SJCRH30 (cell line): Measurements from ENCODE around the gene ANTKMT. TPM values are rescaled to one million over a fixed set of nuclear protein-coding genes. Genes with fewer than 3 reads are reported as not detected.

Experiments used
- DNase-seq, 2 experiments: peaks; one replicate each; pipeline ENCODE4 v3.0.0-alpha.2; 2015 to 2020
- H3K27ac ChIP-seq: fragments of 250-450 bp; sonication (Bioruptor Pico); 2 replicates; pipeline ENCODE4 v1.5.1; 2020; ENCODE audit warnings: mild to moderate bottlenecking, moderate library complexity
- H3K27me3 ChIP-seq: fragments of 250-450 bp; sonication (Bioruptor Pico); 2 replicates; pipeline ENCODE4 v1.5.1; 2020; ENCODE audit warnings: mild to moderate bottlenecking, moderate library complexity
- H3K36me3 ChIP-seq: fragments of 250-450 bp; sonication (Bioruptor Pico); 2 replicates; pipeline ENCODE4 v1.5.1; 2020; ENCODE audit warnings: mild to moderate bottlenecking, moderate library complexity
- H3K4me1 ChIP-seq: fragments of 250-450 bp; sonication (Bioruptor Pico); 2 replicates; pipeline ENCODE4 v1.5.1; 2020; ENCODE audit warnings: mild to moderate bottlenecking, moderate library complexity
- H3K4me3 ChIP-seq: fragments of 250-450 bp; sonication (Bioruptor Pico); 2 replicates; pipeline ENCODE4 v1.5.1; 2020; ENCODE audit warnings: mild to moderate bottlenecking, moderate library complexity
- H3K9me3 ChIP-seq: fragments of 250-450 bp; sonication (Bioruptor Pico); replicated peaks from 2 replicates; pipeline ENCODE4 v1.5.1; 2020; ENCODE audit warnings: mild to moderate bottlenecking, moderate library complexity
- total RNA-seq: library from RNA; depleted of rRNA; stranded (reverse); fragments of >200 nt; shearing (Covaris generic); gene quantifications from 2 replicates; pipeline ENCODE4 v1.2.3, GENCODE V29; 2014

Gene ANTKMT
- total RNA-seq, 1 experiment from 2014 or later = 11.7 TPM

DNA sequence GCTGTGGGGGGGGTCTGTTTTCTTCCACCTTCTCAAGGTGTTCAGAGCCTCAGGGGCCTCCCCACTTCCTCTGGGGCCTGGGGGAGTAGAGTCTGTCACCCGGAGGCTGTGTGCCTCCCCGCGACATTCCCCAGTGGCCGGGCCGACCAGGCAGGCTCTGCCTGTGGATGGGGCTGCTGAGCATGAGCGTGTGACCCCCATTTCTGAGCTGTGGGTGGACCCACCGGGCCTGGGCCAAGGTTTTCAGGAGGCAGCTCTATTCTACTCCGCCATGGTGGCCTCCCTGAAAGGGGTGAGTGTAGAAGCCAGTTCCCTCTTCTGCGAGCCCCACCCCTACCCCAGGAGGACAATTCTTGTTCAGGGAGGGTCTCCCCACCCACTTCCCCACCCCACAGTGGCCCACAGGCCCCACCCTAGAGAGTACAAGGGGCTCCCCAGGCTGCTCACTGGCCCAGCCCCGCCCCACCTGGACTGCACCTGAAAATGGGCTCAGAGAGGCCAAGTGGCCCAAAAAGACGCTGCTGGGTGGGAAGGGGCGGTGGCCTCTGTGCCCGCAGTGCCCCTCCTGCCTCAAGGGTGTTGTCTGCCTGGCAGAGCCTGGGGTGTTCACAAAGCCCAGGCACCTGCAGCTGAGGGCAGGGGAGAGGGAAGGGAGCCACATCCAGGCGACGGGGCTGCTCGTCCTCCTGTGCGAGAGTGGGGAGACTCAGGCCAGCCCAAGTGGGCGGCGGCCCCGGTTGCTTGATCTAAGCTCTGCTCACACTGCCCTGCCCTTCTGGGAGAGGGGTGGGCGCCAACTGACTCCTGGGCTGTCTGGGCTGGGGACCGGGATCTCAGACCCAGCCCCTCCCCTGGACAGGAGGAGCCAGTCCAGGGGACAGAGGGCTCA is 40.9 kb downstream of the ANTKMT start:
- H3K36me3 ChIP-seq = no peaks in the 10 kb centered on the region
- H3K9me3 ChIP-seq = no peaks in the 10 kb centered on the region
- no peak overlapping the region for H3K27ac ChIP-seq
- no peaks in the 10 kb centered on the region for H3K4me1 ChIP-seq
- H3K4me3 ChIP-seq = no peak overlapping the region
- peaks cover 29% of the 10 kb centered on the region for H3K27me3 ChIP-seq
- no peak for DNase-seq

DNA sequence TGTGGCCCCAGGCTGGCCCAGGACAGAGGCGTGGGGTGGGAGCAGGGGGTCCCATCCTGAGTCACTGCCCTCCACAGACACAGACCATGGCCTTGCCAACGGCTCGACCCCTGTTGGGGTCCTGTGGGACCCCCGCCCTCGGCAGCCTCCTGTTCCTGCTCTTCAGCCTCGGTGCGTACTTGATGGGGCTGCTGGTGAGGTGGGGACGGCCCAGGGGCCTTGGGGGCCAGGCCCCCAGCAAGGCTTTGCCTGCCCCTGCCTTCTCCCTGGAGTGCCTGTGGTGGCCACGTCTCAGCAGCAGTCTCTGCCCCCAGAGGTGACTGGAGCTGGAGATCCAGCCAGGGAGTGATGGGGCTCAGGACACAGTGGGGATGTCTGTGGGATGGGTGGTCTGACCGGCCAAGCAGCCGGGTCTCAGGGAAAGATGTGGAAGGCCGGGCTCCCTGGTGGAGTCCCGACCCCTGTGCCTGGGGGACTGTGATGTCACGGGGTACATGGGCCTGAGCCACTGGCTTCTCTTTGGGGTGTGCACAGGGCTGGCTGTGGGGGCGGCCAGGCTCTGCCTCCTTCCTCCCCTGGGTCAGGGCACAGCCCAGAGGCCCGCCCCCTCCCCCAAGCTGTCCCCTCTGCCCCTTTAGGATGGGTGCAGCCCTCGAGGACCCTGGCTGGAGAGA is 41.8 kb downstream of the ANTKMT start:
- Histone ChIP-seq H3K36me3 (no peaks in the 10 kb centered on the region), H3K27me3 (peaks cover 29% of the 10 kb centered on the region), H3K9me3 (no peaks in the 10 kb centered on the region), H3K4me3 (no peak overlapping the region), H3K4me1 (no peaks in the 10 kb centered on the region), H3K27ac (no peak overlapping the region)
- no peak for DNase-seq

DNA sequence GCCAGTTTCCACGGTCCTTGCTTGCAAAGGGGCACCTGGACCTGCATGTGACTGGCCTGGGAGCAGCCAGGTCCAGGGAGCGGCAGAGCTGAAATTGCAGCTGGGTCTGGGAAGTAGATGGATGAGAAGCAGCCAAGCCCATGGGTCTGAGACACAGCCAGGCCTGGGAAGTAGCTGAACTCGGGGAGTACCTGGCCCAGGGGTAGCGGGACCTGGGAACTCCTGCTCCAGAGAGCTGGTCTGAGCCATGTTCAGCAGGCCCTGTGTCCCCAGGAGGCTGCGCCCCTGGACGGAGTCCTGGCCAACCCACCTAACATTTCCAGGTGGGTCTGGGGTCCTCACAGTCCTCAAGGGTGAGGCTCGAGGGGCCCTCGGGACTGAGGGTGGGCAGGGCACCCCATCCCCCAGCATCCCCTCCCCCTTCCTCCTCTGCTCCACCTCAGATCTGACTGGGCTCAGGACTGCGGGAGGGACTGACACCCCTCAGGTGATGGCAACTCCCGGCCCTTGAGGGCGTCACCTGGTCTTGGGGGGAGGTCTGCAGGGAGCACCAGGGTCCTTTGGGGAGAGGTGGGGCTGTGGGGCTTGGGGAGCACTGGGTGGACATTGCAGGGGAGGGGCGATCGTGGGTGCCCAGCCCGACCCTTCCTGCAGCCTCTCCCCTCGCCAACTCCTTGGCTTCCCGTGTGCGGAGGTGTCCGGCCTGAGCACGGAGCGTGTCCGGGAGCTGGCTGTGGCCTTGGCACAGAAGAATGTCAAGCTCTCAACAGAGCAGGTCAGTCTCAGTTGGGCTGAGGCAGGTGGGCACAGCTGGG is 42.6 kb downstream of the ANTKMT start:
- Histone ChIP-seq H3K4me1 (no peaks in the 10 kb centered on the region), H3K27ac (no peak overlapping the region), H3K36me3 (no peaks in the 10 kb centered on the region), H3K27me3 (peaks cover 29% of the 10 kb centered on the region), H3K9me3 (no peaks in the 10 kb centered on the region), H3K4me3 (no peak overlapping the region)
- DNase-seq = no peak

DNA sequence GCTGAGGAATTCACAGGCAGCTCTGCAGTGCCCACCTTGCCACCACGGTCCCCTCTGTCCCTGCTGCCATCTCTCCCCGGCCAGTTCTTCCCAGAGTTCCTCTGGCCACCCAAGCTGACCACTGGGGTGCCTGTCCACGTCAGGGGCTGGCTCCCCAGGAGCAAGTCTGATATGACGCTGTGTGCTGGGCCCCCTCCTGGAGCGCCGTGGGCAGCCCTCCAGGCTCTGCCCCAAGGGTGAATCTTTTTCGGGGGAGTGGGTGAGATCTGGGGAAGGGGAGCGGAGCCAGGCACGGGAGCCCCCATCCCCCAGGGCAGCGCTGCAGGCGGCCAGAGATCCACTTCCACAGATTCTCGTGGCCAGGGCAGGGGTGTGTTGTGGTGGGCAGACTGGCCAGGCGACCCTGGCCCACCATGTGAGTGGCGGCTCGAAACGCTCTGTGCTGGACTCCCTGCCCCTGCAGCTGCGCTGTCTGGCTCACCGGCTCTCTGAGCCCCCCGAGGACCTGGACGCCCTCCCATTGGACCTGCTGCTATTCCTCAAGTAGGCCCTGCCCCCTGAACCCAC is 43.3 kb downstream of the ANTKMT start:
- Histone ChIP-seq H3K27ac (no peak overlapping the region), H3K4me3 (no peak overlapping the region), H3K27me3 (peaks cover 29% of the 10 kb centered on the region), H3K9me3 (no peaks in the 10 kb centered on the region), H3K4me1 (no peaks in the 10 kb centered on the region), H3K36me3 (no peaks in the 10 kb centered on the region)
- no peak for DNase-seq

DNA sequence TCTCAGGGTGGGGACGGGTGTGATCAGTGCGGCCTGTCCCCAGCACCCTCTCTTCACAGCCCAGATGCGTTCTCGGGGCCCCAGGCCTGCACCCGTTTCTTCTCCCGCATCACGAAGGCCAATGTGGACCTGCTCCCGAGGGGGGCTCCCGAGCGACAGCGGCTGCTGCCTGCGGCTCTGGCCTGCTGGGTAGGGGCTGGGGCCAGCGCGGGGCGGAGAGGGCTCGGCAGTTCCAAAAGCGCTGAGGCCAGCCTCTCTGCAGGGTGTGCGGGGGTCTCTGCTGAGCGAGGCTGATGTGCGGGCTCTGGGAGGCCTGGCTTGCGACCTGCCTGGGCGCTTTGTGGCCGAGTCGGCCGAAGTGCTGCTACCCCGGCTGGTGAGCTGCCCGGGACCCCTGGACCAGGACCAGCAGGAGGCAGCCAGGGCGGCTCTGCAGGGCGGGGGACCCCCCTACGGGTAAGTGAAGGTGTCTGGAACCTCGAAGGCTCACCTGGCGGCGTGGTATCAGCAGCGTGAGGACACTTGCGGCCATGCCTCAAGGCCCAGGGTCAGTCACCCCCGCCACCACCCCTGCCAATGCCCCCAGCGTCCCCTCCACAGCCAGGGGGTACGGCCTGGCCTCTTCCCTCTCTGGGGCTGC is 44.0 kb downstream of the ANTKMT start:
- DNase-seq = no peak
- H3K27me3 ChIP-seq = peaks cover 27% of the 10 kb centered on the region

DNA sequence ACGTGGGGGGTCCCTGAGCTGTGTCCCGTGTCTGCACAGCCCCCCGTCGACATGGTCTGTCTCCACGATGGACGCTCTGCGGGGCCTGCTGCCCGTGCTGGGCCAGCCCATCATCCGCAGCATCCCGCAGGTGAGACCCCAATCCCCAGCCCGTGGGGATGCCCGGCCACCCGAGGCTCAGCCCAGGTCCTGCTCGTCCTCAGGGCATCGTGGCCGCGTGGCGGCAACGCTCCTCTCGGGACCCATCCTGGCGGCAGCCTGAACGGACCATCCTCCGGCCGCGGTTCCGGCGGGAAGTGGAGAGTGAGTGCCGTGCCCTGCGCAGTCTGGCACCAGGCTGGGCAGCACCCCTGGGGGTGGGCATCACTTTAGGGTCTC is 44.5 kb downstream of the ANTKMT start:
- Histone ChIP-seq H3K4me3 (no peak overlapping the region), H3K36me3 (no peaks in the 10 kb centered on the region), H3K4me1 (no peaks in the 10 kb centered on the region), H3K27ac (no peak overlapping the region), H3K27me3 (peaks cover 24% of the 10 kb centered on the region), H3K9me3 (no peaks in the 10 kb centered on the region)
- DNase-seq = no peak

More for the DNA sequence above, 44.0 kb downstream of the ANTKMT start:
- H3K36me3 ChIP-seq = no peaks in the 10 kb centered on the region
- no peak overlapping the region for H3K4me3 ChIP-seq
- H3K4me1 ChIP-seq = no peaks in the 10 kb centered on the region
- no peak overlapping the region for H3K27ac ChIP-seq
- no peaks in the 10 kb centered on the region for H3K9me3 ChIP-seq

DNA sequence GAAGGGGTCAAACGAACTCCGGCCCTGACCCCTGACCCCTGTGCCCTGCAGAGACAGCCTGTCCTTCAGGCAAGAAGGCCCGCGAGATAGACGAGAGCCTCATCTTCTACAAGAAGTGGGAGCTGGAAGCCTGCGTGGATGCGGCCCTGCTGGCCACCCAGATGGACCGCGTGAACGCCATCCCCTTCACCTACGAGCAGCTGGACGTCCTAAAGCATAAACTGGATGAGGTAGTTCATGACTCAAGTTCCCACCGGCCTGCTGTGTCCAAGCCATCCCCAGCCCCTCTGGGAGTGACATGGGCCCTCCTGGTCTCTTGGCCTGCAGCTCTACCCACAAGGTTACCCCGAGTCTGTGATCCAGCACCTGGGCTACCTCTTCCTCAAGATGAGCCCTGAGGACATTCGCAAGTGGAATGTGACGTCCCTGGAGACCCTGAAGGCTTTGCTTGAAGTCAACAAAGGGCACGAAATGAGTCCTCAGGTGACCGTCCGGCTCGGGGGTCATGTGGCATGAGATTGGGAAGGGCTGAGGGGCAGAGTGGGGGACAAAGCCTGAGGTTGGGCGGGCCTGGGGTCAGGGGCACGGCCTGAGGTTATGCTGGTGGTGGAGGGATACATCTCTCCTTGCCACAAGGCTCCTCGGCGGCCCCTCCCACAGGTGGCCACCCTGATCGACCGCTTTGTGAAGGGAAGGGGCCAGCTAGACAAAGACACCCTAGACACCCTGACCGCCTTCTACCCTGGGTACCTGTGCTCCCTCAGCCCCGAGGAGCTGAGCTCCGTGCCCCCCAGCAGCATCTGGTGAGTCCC is 45.3 kb downstream of the ANTKMT start:
- Histone ChIP-seq H3K4me3 (no peak overlapping the region), H3K27ac (no peak overlapping the region), H3K27me3 (peaks cover 17% of the 10 kb centered on the region), H3K36me3 (no peaks in the 10 kb centered on the region), H3K4me1 (no peaks in the 10 kb centered on the region), H3K9me3 (no peaks in the 10 kb centered on the region)
- DNase-seq = no peak

DNA sequence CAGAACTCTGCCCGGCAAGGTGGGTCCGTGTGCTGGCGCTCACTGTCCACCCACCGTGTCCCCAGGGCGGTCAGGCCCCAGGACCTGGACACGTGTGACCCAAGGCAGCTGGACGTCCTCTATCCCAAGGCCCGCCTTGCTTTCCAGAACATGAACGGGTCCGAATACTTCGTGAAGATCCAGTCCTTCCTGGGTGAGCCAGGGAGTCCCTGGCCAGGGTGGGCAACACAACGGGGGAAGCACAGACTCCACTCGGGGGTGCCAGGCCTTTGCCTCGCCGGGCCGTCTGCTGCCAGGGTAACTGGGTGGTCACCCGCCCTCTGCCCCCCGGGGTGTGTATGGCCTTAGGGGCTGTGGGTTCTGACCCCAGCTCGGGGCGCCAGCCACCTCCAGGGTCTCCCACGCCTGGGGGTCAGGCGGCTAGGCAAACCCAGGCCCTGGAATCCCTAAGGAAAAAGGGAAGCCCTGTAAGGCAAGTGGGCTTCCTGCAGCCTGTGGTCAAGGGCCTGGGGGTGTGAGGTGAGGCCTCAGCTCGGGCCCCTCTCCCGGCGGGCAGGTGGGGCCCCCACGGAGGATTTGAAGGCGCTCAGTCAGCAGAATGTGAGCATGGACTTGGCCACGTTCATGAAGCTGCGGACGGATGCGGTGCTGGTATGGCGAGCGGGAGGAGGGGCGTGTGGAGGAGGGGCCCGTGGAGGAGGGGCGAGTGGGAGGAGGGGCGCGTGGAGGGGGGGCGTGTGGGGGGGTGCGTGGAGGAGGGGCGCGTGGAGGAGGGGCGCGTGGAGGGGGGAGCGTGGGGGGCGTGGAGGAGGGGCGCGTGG is 46.1 kb downstream of the ANTKMT start:
- no peak for DNase-seq
- no peak overlapping the region for H3K4me3 ChIP-seq

DNA sequence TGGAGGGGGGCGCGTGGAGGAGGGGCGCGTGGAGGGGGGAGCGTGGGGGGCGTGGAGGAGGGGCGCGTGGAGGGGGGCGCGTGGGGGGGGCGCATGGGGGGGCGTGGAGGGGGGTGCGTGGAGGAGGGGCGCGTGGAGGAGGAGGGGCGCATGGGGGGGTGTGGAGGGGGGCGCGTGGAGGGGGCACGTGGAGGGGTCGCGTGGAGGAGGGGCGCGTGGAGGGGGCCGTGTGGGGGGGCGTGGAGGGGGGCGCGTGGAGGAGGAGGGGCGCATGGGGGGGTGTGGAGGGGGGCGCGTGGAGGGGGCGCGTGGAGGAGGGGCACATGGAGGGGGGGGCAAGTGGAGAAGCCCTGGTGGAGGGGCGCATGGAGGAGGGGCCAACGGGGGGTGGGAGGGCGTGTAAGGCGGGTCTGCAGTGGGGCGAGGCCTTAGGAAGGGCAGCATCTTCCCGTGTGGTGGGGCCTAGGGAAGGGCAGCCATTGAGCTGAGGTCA is 46.8 kb downstream of the ANTKMT start:
- DNase-seq = no peak
- Histone ChIP-seq H3K27me3 (peaks cover 4% of the 10 kb centered on the region; the same call in 1 of the 2 replicates), H3K4me1 (no peaks in the 10 kb centered on the region), H3K4me3 (no peak overlapping the region), H3K36me3 (no peaks in the 10 kb centered on the region), H3K9me3 (no peaks in the 10 kb centered on the region), H3K27ac (no peak overlapping the region)

More for the DNA sequence above, 46.1 kb downstream of the ANTKMT start:
- no peak overlapping the region for H3K27ac ChIP-seq
- no peaks in the 10 kb centered on the region for H3K9me3 ChIP-seq
- no peaks in the 10 kb centered on the region for H3K36me3 ChIP-seq
- peaks cover 12% of the 10 kb centered on the region; the same call in 1 of the 2 replicates for H3K27me3 ChIP-seq
- no peaks in the 10 kb centered on the region for H3K4me1 ChIP-seq

DNA sequence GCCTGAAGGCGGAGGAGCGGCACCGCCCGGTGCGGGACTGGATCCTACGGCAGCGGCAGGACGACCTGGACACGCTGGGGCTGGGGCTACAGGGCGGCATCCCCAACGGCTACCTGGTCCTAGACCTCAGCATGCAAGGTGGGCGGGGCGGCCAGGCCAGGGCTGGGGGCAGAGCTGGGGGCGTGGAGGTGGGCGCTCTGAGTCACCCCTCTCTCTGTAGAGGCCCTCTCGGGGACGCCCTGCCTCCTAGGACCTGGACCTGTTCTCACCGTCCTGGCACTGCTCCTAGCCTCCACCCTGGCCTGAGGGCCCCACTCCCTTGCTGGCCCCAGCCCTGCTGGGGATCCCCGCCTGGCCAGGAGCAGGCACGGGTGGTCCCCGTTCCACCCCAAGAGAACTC is 47.5 kb downstream of the ANTKMT start:
- H3K9me3 ChIP-seq = no peaks in the 10 kb centered on the region
- H3K36me3 ChIP-seq = no peaks in the 10 kb centered on the region

DNA sequence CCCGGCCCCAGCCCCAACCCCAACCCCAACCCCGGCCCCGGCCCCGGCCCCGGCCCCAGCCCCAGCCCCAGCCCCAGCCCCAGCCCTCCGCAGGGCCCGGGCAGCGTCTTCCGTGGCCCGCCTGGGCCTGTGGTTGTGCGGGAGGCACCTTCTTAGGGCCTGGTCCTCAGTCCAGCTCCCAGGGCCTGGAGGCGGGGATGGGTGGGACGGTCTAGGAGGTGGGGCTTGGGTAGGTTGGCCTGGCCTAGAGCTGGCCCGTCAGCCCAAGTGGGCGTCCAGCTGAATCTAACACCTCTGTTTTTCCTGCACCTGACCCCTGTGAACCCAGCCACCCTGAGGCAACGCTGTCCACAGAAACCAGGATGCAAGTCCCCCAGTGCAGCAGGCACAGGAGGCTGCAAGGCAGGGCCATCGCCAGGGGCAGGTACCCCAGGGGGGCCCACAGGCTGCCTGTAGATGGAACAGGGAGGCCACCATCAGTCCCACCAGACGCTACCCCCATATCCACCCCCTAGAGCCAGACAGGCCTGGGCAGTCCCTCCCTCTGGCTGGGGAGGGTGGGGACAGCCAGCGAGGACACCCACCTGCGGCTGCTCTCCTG is 48.3 kb downstream of the ANTKMT start:
- H3K4me3 ChIP-seq = peak overlapping the region; percentile 17; the same call in 1 of the 2 replicates
- DNase-seq = peak in 1 of 2 experiments; percentile 48
- no peaks in the 10 kb centered on the region for H3K4me1 ChIP-seq
- H3K36me3 ChIP-seq = no peaks in the 10 kb centered on the region
- no peaks in the 10 kb centered on the region for H3K9me3 ChIP-seq
- no peak overlapping the region for H3K27ac ChIP-seq
- H3K27me3 ChIP-seq = 0 out of 2 replicates have a peak, but pooled peaks cover 3% of the 10 kb centered on the region

More for the DNA sequence above, 47.5 kb downstream of the ANTKMT start:
- peak in 1 of 2 experiments; percentile 31 for DNase-seq
- Histone ChIP-seq H3K27ac (no peak overlapping the region), H3K4me1 (no peaks in the 10 kb centered on the region), H3K27me3 (no peaks in the 10 kb centered on the region), H3K4me3 (peak overlapping the region; percentile 34; the same call in 1 of the 2 replicates)

DNA sequence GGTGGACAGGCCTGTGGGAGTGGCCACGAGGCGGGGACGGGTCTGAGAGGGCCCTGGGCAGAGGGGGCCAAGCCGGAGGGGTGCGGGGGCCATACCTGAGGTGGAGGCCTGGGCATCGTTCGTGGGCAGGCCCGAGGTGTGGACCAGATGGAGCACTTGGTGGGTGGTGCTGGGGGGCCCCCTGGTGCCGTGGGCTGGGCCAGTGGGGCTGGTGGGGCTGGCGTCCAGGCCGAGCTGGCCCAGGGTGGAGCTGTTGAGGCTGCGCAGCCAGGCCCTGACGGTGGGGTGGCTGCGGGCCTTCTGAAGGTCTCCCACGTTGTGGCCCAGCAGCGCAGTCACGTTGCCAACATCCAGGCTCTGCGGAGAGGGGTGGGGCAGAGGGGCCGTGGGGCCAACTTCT is 49.0 kb downstream of the ANTKMT start:
- no peaks in the 10 kb centered on the region for H3K36me3 ChIP-seq
- H3K4me1 ChIP-seq = no peaks in the 10 kb centered on the region
- no peaks in the 10 kb centered on the region for H3K9me3 ChIP-seq
- H3K27me3 ChIP-seq = 0 out of 2 replicates have a peak, but pooled peaks cover 3% of the 10 kb centered on the region
- H3K4me3 ChIP-seq = no peak overlapping the region
- H3K27ac ChIP-seq = no peak overlapping the region
- DNase-seq = no peak
